GM21786 (cell line): Measurements from ENCODE around the gene CHST10.

Experiments used
- ATAC-seq: cut with Tn5 transposase; IDR thresholded peaks from one replicate; pipeline ENCODE4 v1.9.1; 2021; ENCODE audit not compliant: unreplicated experiment

Gene CHST10

DNA sequence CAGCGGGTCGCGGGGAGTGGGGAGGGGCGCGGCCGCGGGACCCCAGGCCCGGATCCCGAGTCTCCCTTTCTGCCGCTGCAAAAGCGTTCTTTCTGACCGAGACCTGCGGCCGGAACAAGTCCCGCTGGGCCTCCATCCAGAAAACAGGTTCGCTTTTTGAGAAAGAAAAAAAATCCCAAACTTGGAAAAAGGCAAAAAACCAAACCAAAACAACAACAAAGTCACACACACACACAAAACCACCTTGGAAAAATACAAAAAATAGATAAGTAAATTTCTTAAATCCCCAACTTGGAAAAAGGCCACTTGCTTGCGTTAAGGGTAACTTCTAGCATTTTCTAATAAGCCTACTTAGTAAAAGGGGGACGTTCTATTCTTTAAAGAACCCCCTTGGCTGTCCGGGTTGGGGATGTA is 250 bp upstream of the CHST10 start:
- no peak for ATAC-seq

- ATAC-seq = no peak
These were observed 1.0 kb downstream of the CHST10 start for GRCh38 chr2:100416397-100416934.

DNA sequence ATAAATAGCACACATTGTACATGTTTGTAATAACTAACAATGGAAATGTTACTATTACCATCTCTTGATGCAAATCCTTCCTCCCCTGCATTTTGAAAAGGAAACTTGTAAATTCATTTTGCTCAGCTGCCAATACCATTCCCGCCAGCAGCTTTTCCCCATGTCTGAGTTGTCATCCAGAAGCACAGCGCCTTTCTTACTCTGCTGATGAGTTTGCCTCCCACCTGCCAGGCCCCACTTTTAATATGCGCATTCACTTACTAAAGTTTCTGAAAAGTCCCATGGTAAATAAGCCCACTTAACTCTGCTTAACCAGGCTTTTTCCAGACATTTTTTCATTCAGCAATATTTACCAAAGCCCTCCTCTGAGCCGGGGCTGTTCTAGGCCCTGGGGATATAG is 3.9 kb downstream of the CHST10 start:
- no peak for ATAC-seq

- ATAC-seq = no peak
These were observed 4.6 kb downstream of the CHST10 start for GRCh38 chr2:100412881-100413321.

DNA sequence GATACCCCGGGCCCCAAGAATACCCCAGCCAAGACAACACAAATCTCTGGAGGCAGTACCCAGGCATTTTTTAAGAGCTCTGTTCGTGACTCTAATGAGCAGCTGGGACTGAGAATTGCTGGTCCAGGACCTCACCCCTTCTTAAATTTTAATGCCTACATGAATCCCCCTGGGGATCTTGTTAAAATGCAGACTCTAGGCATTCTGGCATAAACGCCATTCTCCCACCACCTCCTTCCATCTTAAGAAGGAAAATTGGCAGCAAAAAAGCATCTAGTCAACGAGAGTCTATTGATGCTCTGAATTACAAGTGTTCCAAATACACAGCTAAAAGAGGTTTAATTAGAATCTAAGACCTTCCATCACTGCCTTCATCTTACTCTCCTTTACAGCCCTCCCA is 5.0 kb downstream of the CHST10 start:
- no peak for ATAC-seq

DNA sequence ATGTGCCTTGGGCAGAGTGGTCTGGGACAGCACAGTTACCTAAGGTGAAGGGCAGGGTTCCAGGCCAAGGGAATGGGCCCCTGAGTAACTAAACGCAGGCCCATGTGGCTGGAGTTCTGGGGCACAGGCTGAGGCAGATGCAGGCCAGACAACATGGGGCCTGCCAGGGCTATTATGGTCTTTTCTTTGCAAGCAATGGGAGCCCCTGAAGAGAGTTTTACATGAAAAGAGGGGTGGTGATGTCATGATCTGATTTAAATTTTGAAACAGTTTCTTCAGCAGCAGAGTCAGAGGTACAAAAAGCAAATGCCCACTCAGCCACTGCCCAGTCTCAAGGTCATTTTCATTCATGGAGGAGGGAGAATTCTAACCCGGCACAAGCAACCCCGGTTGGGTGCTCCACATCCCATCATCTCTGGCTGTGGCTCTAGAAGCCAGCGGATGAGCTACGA is 5.6 kb downstream of the CHST10 start:
- ATAC-seq = no peak

DNA sequence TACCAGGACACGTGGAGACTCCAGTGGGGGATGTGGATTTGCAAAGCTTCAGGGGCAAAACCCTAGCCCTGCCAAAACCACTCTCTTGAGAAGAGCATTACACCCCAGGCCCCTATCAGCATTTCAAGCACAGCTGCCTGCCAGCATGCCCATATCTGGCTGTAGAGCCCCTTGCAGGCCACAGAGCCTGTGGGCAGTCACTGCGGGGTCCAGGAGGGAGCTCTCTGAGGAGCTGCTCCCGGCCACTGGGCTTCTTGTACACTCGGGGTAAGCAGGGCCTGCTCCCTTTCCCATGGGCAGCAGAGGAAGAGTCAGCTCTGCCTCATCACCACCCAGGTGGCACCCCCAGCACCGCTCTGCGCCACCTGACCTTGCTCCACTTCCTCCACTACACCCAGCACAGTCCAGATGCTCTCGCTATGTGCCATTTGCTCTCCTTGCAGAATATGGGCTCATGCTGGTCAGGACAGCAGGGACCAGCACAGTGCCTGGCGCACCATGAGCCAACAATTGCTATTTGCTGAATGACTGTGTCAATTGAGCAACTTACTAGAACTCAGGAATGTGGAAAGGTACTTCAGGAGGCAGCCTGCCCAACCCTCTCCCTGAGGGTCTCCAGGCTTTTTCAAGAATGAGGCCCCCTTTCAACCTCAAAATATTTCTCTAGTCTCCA is 7.4 kb downstream of the CHST10 start:
- no peak for ATAC-seq

DNA sequence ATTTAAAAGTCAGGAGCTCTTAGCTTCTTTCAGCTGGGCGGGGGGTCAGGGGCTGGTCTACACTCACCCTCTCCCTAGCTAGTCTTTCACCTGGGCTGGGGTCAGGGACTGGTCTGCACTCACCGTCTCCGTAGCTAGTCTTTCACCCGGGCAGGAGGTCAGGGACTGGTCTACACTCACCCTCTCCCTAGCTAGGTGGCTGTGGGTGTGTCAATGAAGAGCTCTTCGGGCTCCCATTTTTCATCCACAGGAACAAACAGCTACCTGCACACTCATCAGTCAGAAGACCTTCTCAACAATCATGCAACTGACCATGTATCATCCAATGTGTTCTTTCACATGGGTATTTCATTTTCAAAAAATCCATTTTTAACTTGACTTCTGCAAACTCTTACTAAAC is 8.0 kb downstream of the CHST10 start:
- ATAC-seq = no peak

GRCh38 chr2:100408941-100409340 is 8.5 kb downstream of the CHST10 start:
- no peak for ATAC-seq

DNA sequence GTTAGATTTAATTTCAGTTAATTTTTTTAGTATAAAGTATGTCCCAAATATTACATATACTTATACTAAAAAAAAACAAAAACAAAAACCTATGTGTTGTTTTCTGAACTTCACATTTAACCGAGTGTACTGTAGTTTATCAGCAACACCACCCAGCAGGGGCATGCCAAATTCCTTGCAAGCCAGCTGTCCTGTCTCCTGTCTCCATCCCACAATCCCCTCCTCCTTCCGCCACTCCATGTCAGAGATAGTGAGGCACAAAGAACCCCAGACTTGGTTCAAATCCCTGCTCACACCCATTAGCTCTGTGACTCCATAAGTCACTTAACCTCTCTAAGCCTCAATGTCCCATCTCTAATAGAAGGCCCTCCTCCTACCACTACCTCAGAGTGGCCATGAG is 9.4 kb downstream of the CHST10 start:
- ATAC-seq = no peak

DNA sequence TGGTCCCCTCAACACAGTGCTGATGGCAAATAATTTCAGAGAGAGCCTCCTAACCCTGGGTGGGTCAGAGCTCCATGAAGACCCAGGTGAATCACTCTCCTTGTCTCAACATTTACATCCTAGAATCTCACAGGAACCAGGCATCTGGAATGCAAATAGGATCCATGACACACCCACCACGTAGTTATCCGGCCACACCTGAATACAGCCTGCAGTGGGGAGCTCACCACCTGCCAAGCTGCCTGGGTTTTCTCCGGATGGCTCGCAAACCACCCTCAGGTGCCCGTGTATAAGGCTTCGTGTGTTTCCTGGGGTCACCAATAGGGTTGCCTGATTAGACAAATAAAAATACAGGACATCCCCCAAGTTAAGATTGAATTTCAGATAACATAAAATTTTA is 9.9 kb downstream of the CHST10 start:
- ATAC-seq = no peak

- ATAC-seq = no peak
These were observed 10.4 kb downstream of the CHST10 start for GRCh38 chr2:100407073-100407472.

DNA sequence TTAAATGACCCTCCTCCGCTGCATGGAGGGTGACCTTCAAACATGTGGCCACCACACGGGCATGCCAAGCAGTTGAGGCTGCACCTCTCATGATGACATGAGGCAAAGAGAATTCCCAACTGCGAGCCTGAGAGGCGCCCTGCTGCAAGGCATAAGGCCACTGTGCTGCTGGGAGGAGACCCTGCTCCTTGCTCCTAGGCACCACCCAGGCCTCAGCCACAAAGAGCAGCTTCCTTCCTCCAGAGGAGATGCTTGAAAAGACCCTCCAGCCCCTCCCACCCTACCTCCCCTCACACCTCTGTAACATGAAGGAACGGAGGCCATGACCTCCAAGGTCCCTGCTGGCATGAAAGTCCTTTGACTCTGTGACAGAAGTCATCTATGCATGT is 11.4 kb downstream of the CHST10 start:
- no peak for ATAC-seq

- ATAC-seq = no peak
These were observed 11.9 kb downstream of the CHST10 start for GRCh38 chr2:100405403-100406119.

- no peak for ATAC-seq
These were observed 13.1 kb downstream of the CHST10 start for GRCh38 chr2:100404411-100404810.

- ATAC-seq = no peak
These were observed 13.7 kb downstream of the CHST10 start for GRCh38 chr2:100403722-100404121.

GRCh38 chr2:100401268-100401667 is 16.2 kb downstream of the CHST10 start:
- no peak for ATAC-seq

DNA sequence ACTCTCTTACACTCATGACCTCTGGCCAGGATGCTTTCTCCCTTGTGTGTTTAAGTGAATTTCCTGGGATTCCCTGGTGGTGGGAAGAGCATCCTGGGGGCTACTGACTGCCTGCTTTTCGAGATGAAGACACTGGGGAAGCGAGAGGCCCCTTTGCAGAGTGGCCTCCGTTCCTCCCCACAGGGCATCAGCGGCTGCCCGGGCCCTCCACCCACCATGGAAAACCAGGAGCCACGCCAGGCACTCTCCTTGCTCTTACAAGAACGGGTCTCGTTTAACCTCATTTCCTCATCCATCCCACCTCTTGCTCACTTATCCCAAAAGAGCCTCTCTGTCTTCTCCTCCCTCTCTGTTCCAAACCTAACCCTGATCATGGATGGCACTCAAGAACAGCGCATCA is 17.8 kb downstream of the CHST10 start:
- ATAC-seq = no peak

- ATAC-seq = no peak
These were observed 19.5 kb downstream of the CHST10 start for GRCh38 chr2:100397976-100398375.

- ATAC-seq = no peak
These were observed 20.2 kb downstream of the CHST10 start for GRCh38 chr2:100397118-100397860.

DNA sequence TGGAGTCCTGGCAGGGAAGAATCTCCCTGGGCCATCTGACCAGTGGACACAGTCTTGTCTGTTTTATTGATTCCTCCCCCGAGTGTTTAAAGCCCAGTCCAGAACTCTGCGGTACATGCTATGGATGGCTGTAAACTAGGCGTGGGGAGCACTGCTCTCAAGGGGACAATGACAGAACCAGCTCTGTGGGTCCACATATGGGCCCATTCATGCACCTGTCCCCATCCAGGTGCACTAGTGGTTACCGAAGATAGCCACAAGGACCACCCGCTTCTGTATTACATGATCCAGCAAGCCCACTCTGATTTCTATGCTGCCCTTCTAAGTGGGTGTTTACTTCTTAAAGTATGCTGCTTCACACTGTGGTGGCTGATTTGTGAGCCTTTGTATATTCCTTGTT is 21.0 kb downstream of the CHST10 start:
- ATAC-seq = no peak
